HG02798 (cell line): ENCODE data around the gene APLF.

Source experiments
- ATAC-seq: cut with Tn5 transposase; IDR thresholded peaks from one replicate; pipeline ENCODE4 v1.9.1; 2021; ENCODE audit warnings: mild to moderate bottlenecking; ENCODE audit not compliant: unreplicated experiment, poor library complexity

The APLF gene

DNA sequence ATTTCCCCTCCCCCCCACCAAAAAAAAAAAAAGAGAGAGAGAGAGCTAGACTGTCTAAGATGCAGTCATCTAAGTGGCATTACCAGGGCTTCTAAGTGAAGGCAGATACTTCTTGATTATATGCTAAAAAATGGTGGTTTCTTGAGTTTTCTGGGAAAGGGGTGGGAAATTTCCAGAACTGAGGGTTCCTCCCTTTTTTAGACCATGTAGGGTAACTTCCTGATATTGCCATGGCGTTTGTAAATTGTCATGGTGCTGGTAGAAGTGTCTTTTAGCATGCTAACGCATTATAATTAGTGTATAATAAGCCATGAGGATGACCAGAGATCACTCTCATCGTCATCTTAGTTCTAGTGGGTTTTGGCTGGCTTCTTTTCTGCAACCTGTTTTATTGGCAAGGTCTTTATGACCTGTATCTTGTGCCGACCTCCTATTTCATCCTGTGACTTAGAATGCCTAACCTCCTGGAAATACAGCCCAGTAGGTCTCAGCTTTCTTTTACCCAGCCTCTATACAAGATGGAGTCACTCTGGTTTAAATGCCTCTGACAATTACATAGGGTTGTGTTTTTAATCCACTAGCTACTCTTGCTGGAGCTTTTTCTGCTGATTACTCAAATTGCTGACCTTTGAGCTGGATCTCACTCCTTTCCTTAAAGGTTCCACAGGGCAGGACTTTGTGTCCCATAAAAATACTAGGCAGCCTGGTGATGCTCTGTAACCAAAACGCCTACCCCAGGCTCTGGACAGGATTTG lies 145.6 kb downstream of the APLF start:
- no peak for ATAC-seq

GRCh38 chr2:68620772-68621171 lies 153.4 kb downstream of the APLF start:
- ATAC-seq, result no peak

DNA sequence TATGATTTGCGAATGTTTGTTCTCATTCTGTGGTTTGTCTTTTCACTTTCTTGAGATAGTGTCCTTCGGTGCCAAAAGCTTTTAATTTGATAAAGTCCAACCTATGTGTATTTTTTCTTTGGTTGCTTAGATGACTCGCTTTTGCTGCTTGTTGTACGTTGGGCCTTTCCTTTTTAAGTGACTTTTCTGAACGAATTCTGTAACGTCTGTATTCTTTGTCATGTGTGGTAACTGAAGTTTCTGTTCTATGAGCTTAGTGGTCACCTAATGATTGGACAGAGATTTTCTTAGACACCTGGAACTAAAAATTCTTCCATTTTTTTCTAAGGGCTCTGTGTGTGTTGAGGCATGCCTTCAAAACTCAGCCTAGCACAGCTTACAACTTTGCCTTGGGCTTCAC lies 156.4 kb downstream of the APLF start:
- no peak for ATAC-seq

DNA sequence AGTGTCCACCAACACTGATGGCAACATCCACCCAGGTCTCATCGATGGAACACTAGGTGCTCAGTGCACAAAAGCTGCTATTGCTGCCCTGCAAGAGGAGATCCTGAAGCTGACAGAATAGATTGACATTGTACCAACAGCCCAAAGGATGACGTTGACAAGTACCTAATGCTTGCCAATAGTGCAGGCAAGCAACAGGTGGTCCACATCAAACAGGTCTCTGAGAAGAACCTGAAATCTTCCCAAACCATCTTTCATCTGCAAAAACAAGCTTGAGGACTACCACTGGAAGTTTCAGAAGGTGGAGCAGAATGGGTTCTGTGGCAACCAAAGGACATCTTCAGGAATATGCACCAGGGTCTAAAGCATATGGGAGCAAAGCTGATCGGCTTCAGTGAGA lies 160.2 kb downstream of the APLF start:
- ATAC-seq, result no peak
